GM12878 (cell line): Measurements from ENCODE around the gene LRSAM1. TPM values are rescaled to one million over a fixed set of nuclear protein-coding genes. Genes with fewer than 3 reads are reported as not detected.

Experiments
- ATAC-seq: fragments of 200-7000 bp; cut with Tn5 transposase; 3 replicates; pipeline ENCODE4 v1.9.1; 2020; ENCODE audit warnings: mild to moderate bottlenecking, moderate library complexity
- BruUV-seq: library from RNA; stranded (reverse); fragments of 400-500 nt; replicated peaks from 2 replicates; lab custom pipeline; 2021; lab: Mats Ljungman, UMichigan
- CTCF ChIA-PET: fragments of 300-600 bp; sonication (Branson Sonifier 250); formaldehyde crosslinking; extraction: SDS; loops from one replicate; lab custom pipeline; 2021; ENCODE audit warnings: inconsistent platforms; lab: Yijun Ruan, JAX
- POLR2A ChIA-PET: fragments of 350-600 bp; formaldehyde crosslinking; extraction: SDS; loops from one replicate; lab custom pipeline; 2021; ENCODE audit warnings: inconsistent platforms; lab: Charles Lee
- RAD21 ChIA-PET: fragments of 300-600 bp; sonication (Branson Sonifier 250); formaldehyde crosslinking; loops from one replicate; lab custom pipeline; 2023; ENCODE audit warnings: antibody characterized with exemption; ENCODE audit not compliant: unreplicated experiment; lab: Charles Lee
- SMC1A ChIA-PET: fragments of 300-600 bp; sonication (Branson Sonifier 250); formaldehyde crosslinking; loops from one replicate; lab custom pipeline; 2023; ENCODE audit not compliant: unreplicated experiment, uncharacterized antibody; lab: Charles Lee
- DNase-seq: peaks from one replicate; pipeline ENCODE4 v3.0.0-alpha.2; 2011; ENCODE audit warnings: low read depth, low spot score
- FAIRE-seq: peaks from 3 replicates; lab custom pipeline; 2011; peaks lifted over from hg19 to GRCh38; lab: Jason Lieb, UNC
- H2AFZ ChIP-seq: 2 replicates; pipeline ENCODE4 v1.6.0; 2011; ENCODE audit warnings: low read depth, low read length, control low read depth; ENCODE audit not compliant: control insufficient read depth
- H3K27ac ChIP-seq: 2 replicates; pipeline ENCODE4 v1.5.1; 2011; ENCODE audit warnings: control low read depth; ENCODE audit not compliant: control insufficient read depth, insufficient read depth
- H3K27me3 ChIP-seq, 2 experiments: replicated peaks in 1 of 2; 2 replicates each; pipeline versions ENCODE4 v1.6.0 to v1.6.1; 2011; ENCODE audit warnings: low read length in 1 of 2; ENCODE audit not compliant: control insufficient read depth in 2 of 2, insufficient read depth in 2 of 2
- H3K36me3 ChIP-seq, 2 experiments: 2 replicates each; pipeline ENCODE4 v1.5.1; 2011; ENCODE audit warnings: low read length in 1 of 2; ENCODE audit not compliant: control insufficient read depth in 2 of 2, insufficient read depth in 2 of 2
- H3K4me1 ChIP-seq: 2 replicates; pipeline ENCODE4 v1.6.1; 2011; ENCODE audit warnings: mild to moderate bottlenecking, low read length, moderate library complexity, mixed read lengths; ENCODE audit not compliant: control insufficient read depth, insufficient read depth
- H3K4me2 ChIP-seq: 2 replicates; pipeline ENCODE4 v1.6.0; 2011; ENCODE audit warnings: control low read depth; ENCODE audit not compliant: control insufficient read depth, insufficient read depth
- H3K4me3 ChIP-seq: fragments of 200-600 bp; sonication (generic); 2 replicates; pipeline ENCODE4 v1.5.1; 2016
- H3K79me2 ChIP-seq: 2 replicates; pipeline ENCODE4 v1.6.0; 2011; ENCODE audit warnings: low read length; ENCODE audit not compliant: control insufficient read depth, insufficient read depth
- H3K9ac ChIP-seq: 2 replicates; pipeline ENCODE4 v1.8.0; 2011; ENCODE audit warnings: low read length, control low read depth, mixed read lengths; ENCODE audit not compliant: control insufficient read depth, insufficient read depth
- H3K9me3 ChIP-seq: replicated peaks from 3 replicates; pipeline ENCODE4 v1.5.1; 2011; ENCODE audit warnings: mild to moderate bottlenecking, low read length; ENCODE audit not compliant: control insufficient read depth, insufficient read depth
- H4K20me1 ChIP-seq: 2 replicates; pipeline ENCODE4 v1.6.0; 2011; ENCODE audit not compliant: control insufficient read depth, insufficient read depth
- ASH2L ChIP-seq: fragments of 300-600, 200-600 bp; sonication (generic); IDR thresholded peaks from 2 replicates; pipeline ENCODE4 v1.6.1; 2017; ENCODE audit warnings: low read depth, mild to moderate bottlenecking, borderline replicate concordance
- BACH1 ChIP-seq: fragments of 450-650 bp; IDR thresholded peaks from 2 replicates; pipeline ENCODE4 v1.6.1; 2017; ENCODE audit warnings: mild to moderate bottlenecking, borderline replicate concordance
- CTCF ChIP-seq, 3 experiments: IDR thresholded peaks in 2 of 3; conservative IDR thresholded peaks in 1 of 3; 2 replicates each; pipeline ENCODE4 v1.5.1; 2011; ENCODE audit warnings: low read depth in 3 of 3, low read length in 3 of 3, mild to moderate bottlenecking in 3 of 3, control low read depth in 2 of 3, moderate library complexity in 2 of 3, inconsistent platforms in 1 of 3, mixed read lengths in 1 of 3; ENCODE audit not compliant: control insufficient read depth in 2 of 3, insufficient read depth in 1 of 3; ENCODE audit errors: extremely low read depth in 1 of 3
- POLR2A ChIP-seq: IDR thresholded peaks from 2 replicates; pipeline ENCODE4 v1.6.1; 2011; ENCODE audit warnings: low read depth, mild to moderate bottlenecking, low read length
- RAD21 ChIP-seq: IDR thresholded peaks from 2 replicates; pipeline ENCODE4 v1.6.1; 2011; ENCODE audit warnings: mild to moderate bottlenecking, low read depth, low read length, moderate library complexity; ENCODE audit not compliant: insufficient read depth
- RAD51 ChIP-seq: fragments of 450-650 bp; IDR thresholded peaks from 2 replicates; pipeline ENCODE4 v1.6.1; 2016; ENCODE audit warnings: moderate library complexity, mild to moderate bottlenecking, inconsistent platforms
- SIN3A ChIP-seq: IDR thresholded peaks from 2 replicates; pipeline ENCODE4 v1.6.1; 2012; ENCODE audit warnings: low read depth, low read length, improper control_type of control experiment
- SMARCA5 ChIP-seq: fragments of 450-650 bp; IDR thresholded peaks from 2 replicates; pipeline ENCODE4 v1.6.1; 2017; ENCODE audit warnings: mild to moderate bottlenecking
- SMC3 ChIP-seq: IDR thresholded peaks from 2 replicates; pipeline ENCODE4 v1.6.1; 2011; ENCODE audit warnings: low read length, improper control_type of control experiment, borderline replicate concordance
- ZNF24 ChIP-seq: fragments of 450-650 bp; IDR thresholded peaks from 2 replicates; pipeline ENCODE4 v1.6.1; 2017; ENCODE audit warnings: antibody characterized with exemption, mild to moderate bottlenecking
- WGBS: methylation state at CpG from one replicate; pipeline ENCODE4 v1.1.6; 2016; ENCODE audit warnings: low lambda C conversion rate; ENCODE audit not compliant: insufficient replicate concordance, insufficient coverage; ENCODE audit errors: missing lambda C conversion rate; 5-methylcytosine and 5-hydroxymethylcytosine counted together
- in situ Hi-C: fragments of 300-500 bp; cut with MboI; formaldehyde crosslinking; loops from 9 replicates; pipeline ENCODE4 v1.14.3; 2018; ENCODE audit warnings: mixed read lengths
- intact Hi-C: fragments of 100-400 bp; cut with micrococcal nuclease; formaldehyde crosslinking; loops from one replicate; pipeline ENCODE4 v1.14.2; 2022; ENCODE audit not compliant: unreplicated experiment
- polyA plus RNA-seq, 11 experiments: library from polyadenylated mRNA; depleted of rRNA in 4 of 11; unstranded in 6 of 11; stranded (reverse) in 5 of 11; fragments of >200 nt; fragmentation: Nextera tagmentation in 4 of 11; fragmentation: Illumina TruSeq in 1 of 11; extraction: Ambion mirVana in 4 of 11; extraction: Trizol in 1 of 11; gene quantifications; 1 replicate in 1 of 11; 2 replicates in 10 of 11; pipeline versions ENCODE4 v1.2.1 to v1.2.3, GENCODE V29; 2011 to 2016; ENCODE audit warnings: inconsistent platforms in 2 of 11, missing spikeins in 2 of 11, low read depth in 1 of 11
- total RNA-seq, 4 experiments: library from RNA; depleted of rRNA in 3 of 4; stranded (reverse); fragments of >200 nt in 3 of 4; fragmentation: Illumina TruSeq in 1 of 4; extraction: Trizol in 1 of 4; gene quantifications; 2 replicates each; pipeline versions ENCODE4 v1.2.1 to v1.2.3, GENCODE V29; 2013 to 2021
- TF ChIP-seq, protein P1 (sequence below): IDR thresholded peaks from 2 replicates; pipeline ENCODE4 v1.6.1; 2011; ENCODE audit warnings: mild to moderate bottlenecking, low read depth, low read length, moderate library complexity; ENCODE audit not compliant: insufficient replicate concordance

The LRSAM1 gene
- total and polyA plus RNA-seq, 10 of the 15 experiments (the other 5 are each of a cell fraction or from before 2014, with no cell fraction given): 0.14 to 23.4 (median 11.7) TPM

GRCh38 chr9:127537014-127537413 lies 85.7 kb downstream of the LRSAM1 start:
- BruUV-seq: no TSS peak
- no peak overlapping the region for H3K4me3 ChIP-seq
- H3K9me3 ChIP-seq: no peaks in the 10 kb centered on the region
- ChIA-PET POLR2A (no interaction called here), SMC1A (interaction anchor here (1.7 kb wide), 1 partner anchor 11 kb away, joined by 4 read pairs; no protein-coding TSS in a partner anchor), RAD21 (interaction anchor here (0.6 to 1.2 kb wide), 3 partner anchors 34 to 345 kb away, joined by 3 to 4 read pairs (median 3); no protein-coding TSS in a partner anchor), CTCF (interaction anchor here (0.7 to 2.4 kb wide), 7 partner anchors 8 to 52 kb away, joined by 3 to 7 read pairs (median 5); no protein-coding TSS in a partner anchor)
- TF ChIP-seq SMARCA5 (no peak), POLR2A (no peak), BACH1 (no peak), ZNF24 (no peak), SIN3A (no peak)
- TF ChIP-seq, protein P1, sequence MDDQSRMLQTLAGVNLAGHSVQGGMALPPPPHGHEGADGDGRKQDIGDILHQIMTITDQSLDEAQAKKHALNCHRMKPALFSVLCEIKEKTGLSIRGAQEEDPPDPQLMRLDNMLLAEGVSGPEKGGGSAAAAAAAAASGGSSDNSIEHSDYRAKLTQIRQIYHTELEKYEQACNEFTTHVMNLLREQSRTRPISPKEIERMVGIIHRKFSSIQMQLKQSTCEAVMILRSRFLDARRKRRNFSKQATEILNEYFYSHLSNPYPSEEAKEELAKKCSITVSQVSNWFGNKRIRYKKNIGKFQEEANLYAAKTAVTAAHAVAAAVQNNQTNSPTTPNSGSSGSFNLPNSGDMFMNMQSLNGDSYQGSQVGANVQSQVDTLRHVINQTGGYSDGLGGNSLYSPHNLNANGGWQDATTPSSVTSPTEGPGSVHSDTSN: no peak
- no peaks in the 10 kb centered on the region for H3K4me1 ChIP-seq
- no peaks in the 10 kb centered on the region for H3K27me3 ChIP-seq
- no peak overlapping the region for H3K4me2 ChIP-seq
- H4K20me1 ChIP-seq: no peaks in the 10 kb centered on the region
- 10% methylated on average over 8 of the region's 8 CpGs for WGBS
- no peak for FAIRE-seq
- no peak for ATAC-seq
- no peak overlapping the region for H3K9ac ChIP-seq
- intact Hi-C loops: no loop called here
- in situ Hi-C loops: no loop called here
- no peaks in the 10 kb centered on the region for H3K36me3 ChIP-seq
- no peak overlapping the region for H2AFZ ChIP-seq
- no peak for DNase-seq
- no peak overlapping the region for H3K27ac ChIP-seq
- no peaks in the 10 kb centered on the region for H3K79me2 ChIP-seq

DNA sequence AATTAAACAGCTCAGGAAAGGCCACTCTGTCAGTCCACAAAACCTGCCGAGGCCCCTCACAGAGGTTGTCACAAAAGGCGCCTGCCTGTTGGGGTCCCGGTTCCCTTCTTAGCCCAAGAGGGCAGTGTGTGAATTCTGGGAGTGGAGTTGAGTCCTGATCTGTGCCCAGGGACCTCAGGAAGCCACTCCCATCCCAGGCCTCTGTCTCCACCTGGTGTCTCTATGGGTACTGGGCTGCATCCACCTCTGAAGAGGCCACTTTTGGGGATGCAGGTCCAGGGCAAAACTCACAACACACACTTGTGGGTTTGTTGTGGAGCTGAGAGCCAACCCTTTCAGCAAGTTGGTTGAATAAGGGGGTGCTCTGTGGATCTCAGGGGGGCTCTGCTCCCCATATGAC lies 86.5 kb downstream of the LRSAM1 start:
- TF ChIP-seq CTCF (IDR thresholded peaks at IDR 0.05 in 2 of 3, conservative IDR thresholded peaks at IDR 0.05 in 1 of 3; ENCODE audit: control insufficient read depth in 2 of 3, extremely low read depth in 1 of 3, insufficient read depth in 1 of 3, low read depth in 3 of 3, low read length in 3 of 3) (peak; percentile 19 to 46 (median 46); a peak in 3 of 6 replicates), RAD21 (peak; percentile 44; the same call in 1 of the 2 replicates), ASH2L (no peak), SMC3 (peak; percentile 29; the same call in 1 of the 2 replicates), RAD51 (no peak)
- H3K79me2 ChIP-seq: no peaks in the 10 kb centered on the region
- in situ Hi-C loops (no loop called here), intact Hi-C loops (no loop called here)
- 2% methylated on average over 3 of the region's 3 CpGs for WGBS
- H2AFZ ChIP-seq: no peak overlapping the region
- H4K20me1 ChIP-seq: no peaks in the 10 kb centered on the region
- no peak overlapping the region for H3K4me3 ChIP-seq
- POLR2A ChIA-PET: no interaction called here
- BruUV-seq: no TSS peak
- no peaks in the 10 kb centered on the region for H3K9me3 ChIP-seq
- H3K4me2 ChIP-seq: no peak overlapping the region
- no peak for DNase-seq
- SMC1A ChIA-PET: interaction anchor here (1.7 kb wide), 1 partner anchor 12 kb away, joined by 4 read pairs; no protein-coding TSS in a partner anchor
- no peak overlapping the region for H3K27ac ChIP-seq
- CTCF ChIA-PET: interaction anchor here (1.0 to 2.4 kb wide), 7 partner anchors 9 to 47 kb away, joined by 4 to 7 read pairs (median 5); no protein-coding TSS in a partner anchor
- no peaks in the 10 kb centered on the region for H3K4me1 ChIP-seq
- H3K9ac ChIP-seq: no peak overlapping the region
- H3K27me3 ChIP-seq: no peaks in the 10 kb centered on the region
- peak; percentile 66 for ATAC-seq
- no peaks in the 10 kb centered on the region for H3K36me3 ChIP-seq
- FAIRE-seq: no peak
- RAD21 ChIA-PET: no interaction called here
